ENCODE measurements around the gene EBLN2. TPM values are rescaled to one million over a fixed set of nuclear protein-coding genes. Genes with fewer than 3 reads are reported as not detected.
A peak's percentile ranks its signal among the peaks of the same experiment; 100 is the strongest.

The EBLN2 gene
- total RNA-seq, 1 experiment from 2014 or later = 5.5 TPM

GRCh38 chr3:73046195-73046594 lies 15.3 kb upstream of the EBLN2 start:
- Mint-ChIP-seq H3K27ac (ENCODE audit: low read depth, unreplicated experiment) (peak overlapping the region; percentile 14), H3K4me3 (ENCODE audit: unreplicated experiment) (no peak overlapping the region), H3K27me3 (ENCODE audit: insufficient read depth, unreplicated experiment) (no peaks in the 10 kb centered on the region), H3K9me3 (ENCODE audit: unreplicated experiment) (no peaks in the 10 kb centered on the region), H3K36me3 (ENCODE audit: insufficient read depth, unreplicated experiment) (peaks cover 40% of the 10 kb centered on the region), H3K4me1 (ENCODE audit: insufficient read depth, unreplicated experiment) (peaks cover 15% of the 10 kb centered on the region)
- TF ChIP-seq, protein P1, sequence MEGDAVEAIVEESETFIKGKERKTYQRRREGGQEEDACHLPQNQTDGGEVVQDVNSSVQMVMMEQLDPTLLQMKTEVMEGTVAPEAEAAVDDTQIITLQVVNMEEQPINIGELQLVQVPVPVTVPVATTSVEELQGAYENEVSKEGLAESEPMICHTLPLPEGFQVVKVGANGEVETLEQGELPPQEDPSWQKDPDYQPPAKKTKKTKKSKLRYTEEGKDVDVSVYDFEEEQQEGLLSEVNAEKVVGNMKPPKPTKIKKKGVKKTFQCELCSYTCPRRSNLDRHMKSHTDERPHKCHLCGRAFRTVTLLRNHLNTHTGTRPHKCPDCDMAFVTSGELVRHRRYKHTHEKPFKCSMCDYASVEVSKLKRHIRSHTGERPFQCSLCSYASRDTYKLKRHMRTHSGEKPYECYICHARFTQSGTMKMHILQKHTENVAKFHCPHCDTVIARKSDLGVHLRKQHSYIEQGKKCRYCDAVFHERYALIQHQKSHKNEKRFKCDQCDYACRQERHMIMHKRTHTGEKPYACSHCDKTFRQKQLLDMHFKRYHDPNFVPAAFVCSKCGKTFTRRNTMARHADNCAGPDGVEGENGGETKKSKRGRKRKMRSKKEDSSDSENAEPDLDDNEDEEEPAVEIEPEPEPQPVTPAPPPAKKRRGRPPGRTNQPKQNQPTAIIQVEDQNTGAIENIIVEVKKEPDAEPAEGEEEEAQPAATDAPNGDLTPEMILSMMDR (IDR thresholded peaks at IDR 0.05; ENCODE audit: unreplicated experiment) = no peak
- no peak for DNase-seq (ENCODE audit: unreplicated experiment)
- CTCF ChIA-PET = interaction anchor here (0.6 to 1.3 kb wide), 5 partner anchors 9 to 739 kb away, joined by 3 to 9 read pairs (median 6); no protein-coding TSS in a partner anchor
- BruUV-seq (replicated peaks) = no TSS peak
- POLR2A ChIA-PET = interaction anchor here (1.0 to 2.1 kb wide), 4 partner anchors 9 to 159 kb away, joined by 3 to 10 read pairs (median 4); partner anchors contain the start of gene GXYLT2
- intact Hi-C loops (cut with micrococcal nuclease) = no loop called here

GRCh38 chr3:73049319-73049718 lies 12.1 kb upstream of the EBLN2 start:
- Mint-ChIP-seq H3K36me3 (ENCODE audit: insufficient read depth, unreplicated experiment) (peaks cover 33% of the 10 kb centered on the region), H3K27ac (ENCODE audit: low read depth, unreplicated experiment) (no peak overlapping the region), H3K4me1 (ENCODE audit: insufficient read depth, unreplicated experiment) (peaks cover 8% of the 10 kb centered on the region), H3K9me3 (ENCODE audit: unreplicated experiment) (no peaks in the 10 kb centered on the region), H3K4me3 (ENCODE audit: unreplicated experiment) (no peak overlapping the region), H3K27me3 (ENCODE audit: insufficient read depth, unreplicated experiment) (no peaks in the 10 kb centered on the region)
- DNase-seq (ENCODE audit: unreplicated experiment) = no peak
- ChIA-PET POLR2A (interaction anchor here (0.8 kb wide), 1 partner anchor 201 kb away, joined by 3 read pairs; the partner anchor contains the start of gene SHQ1), CTCF (no interaction called here)
- intact Hi-C loops (cut with micrococcal nuclease) = no loop called here
- TF ChIP-seq, protein P1 (IDR thresholded peaks at IDR 0.05; ENCODE audit: unreplicated experiment) = no peak
- no TSS peak for BruUV-seq (replicated peaks)

DNA sequence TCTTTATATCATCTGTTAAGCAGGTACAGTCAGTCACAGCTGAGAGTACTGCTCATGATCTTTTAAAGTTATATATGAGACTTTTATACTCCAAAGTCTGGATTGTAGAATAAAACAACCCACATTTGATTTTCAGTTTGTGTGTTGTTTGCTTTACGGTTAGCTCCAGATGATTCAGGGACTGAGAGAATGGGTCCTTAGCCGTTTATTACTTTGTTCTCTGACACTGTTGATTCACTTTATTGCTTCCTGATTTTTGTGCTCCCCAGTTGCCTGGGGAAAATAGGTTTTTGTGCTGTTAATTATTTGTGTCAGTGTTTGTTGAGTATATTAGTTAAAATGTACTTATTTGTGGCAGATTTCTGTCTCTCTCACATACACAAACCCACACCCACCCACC lies 8.6 kb upstream of the EBLN2 start:
- H3K27ac Mint-ChIP-seq (ENCODE audit: low read depth, unreplicated experiment) = peak overlapping the region; percentile 84
- peaks cover 23% of the 10 kb centered on the region for H3K36me3 Mint-ChIP-seq (ENCODE audit: insufficient read depth, unreplicated experiment)
- no peaks in the 10 kb centered on the region for H3K27me3 Mint-ChIP-seq (ENCODE audit: insufficient read depth, unreplicated experiment)
- DNase-seq (ENCODE audit: unreplicated experiment) = no peak
- intact Hi-C loops (cut with micrococcal nuclease) = no loop called here
- H3K4me3 Mint-ChIP-seq (ENCODE audit: unreplicated experiment) = no peak overlapping the region
- POLR2A ChIA-PET = interaction anchor here (3.3 kb wide), 1 partner anchor 56 kb away, joined by 16 read pairs; the partner anchor contains the start of gene PPP4R2
- H3K4me1 Mint-ChIP-seq (ENCODE audit: insufficient read depth, unreplicated experiment) = peaks cover 14% of the 10 kb centered on the region
- TF ChIP-seq, protein P1 (IDR thresholded peaks at IDR 0.05; ENCODE audit: unreplicated experiment) = no peak
- BruUV-seq (replicated peaks) = no TSS peak
- no peaks in the 10 kb centered on the region for H3K9me3 Mint-ChIP-seq (ENCODE audit: unreplicated experiment)
- CTCF ChIA-PET = interaction anchor here (0.6 to 4.9 kb wide), 3 partner anchors 99 to 633 kb away, joined by 3 to 50 read pairs (median 3); no protein-coding TSS in a partner anchor

- Mint-ChIP-seq H3K9me3 (ENCODE audit: unreplicated experiment) (no peaks in the 10 kb centered on the region), H3K27me3 (ENCODE audit: insufficient read depth, unreplicated experiment) (no peaks in the 10 kb centered on the region), H3K27ac (ENCODE audit: low read depth, unreplicated experiment) (peak overlapping the region; percentile 49), H3K4me1 (ENCODE audit: insufficient read depth, unreplicated experiment) (peaks cover 25% of the 10 kb centered on the region), H3K36me3 (ENCODE audit: insufficient read depth, unreplicated experiment) (peaks cover 10% of the 10 kb centered on the region), H3K4me3 (ENCODE audit: unreplicated experiment) (no peak overlapping the region)
- intact Hi-C loops (cut with micrococcal nuclease) = no loop called here
- BruUV-seq (replicated peaks) = no TSS peak
- CTCF ChIA-PET = interaction anchor here (0.6 to 5.5 kb wide), 32 partner anchors 10 to 1327 kb away, joined by 3 to 65 read pairs (median 4); partner anchors contain the start of gene SHQ1
- POLR2A ChIA-PET = interaction anchor here (1.9 to 3.3 kb wide), 4 partner anchors 9 to 208 kb away, joined by 5 to 16 read pairs (median 10); partner anchors contain the start of genes GXYLT2, PPP4R2 and SHQ1
- no peak for DNase-seq (ENCODE audit: unreplicated experiment)
- TF ChIP-seq, protein P1 (IDR thresholded peaks at IDR 0.05; ENCODE audit: unreplicated experiment) = no peak
Measured at GRCh38 chr3:73055583-73055982, 5.9 kb upstream of the EBLN2 start.
